Smooth muscle cell (in vitro differentiated cells): ENCODE results near the gene XYLT2. TPM values are rescaled to one million over a fixed set of nuclear protein-coding genes. Genes with fewer than 3 reads are reported as not detected.

ENCODE experiments used
- DNase-seq: peaks from one replicate; lab custom pipeline; 2025; ENCODE audit not compliant: unreplicated experiment; lab: John Stamatoyannopoulos, UW
- H2AFZ ChIP-seq: fragments of 200-600 bp; sonication (generic); 2 replicates; pipeline ENCODE4 v1.6.0; 2016; ENCODE audit warnings: antibody characterized with exemption, low read depth, mild to moderate bottlenecking
- H3F3A ChIP-seq: fragments of 200-600 bp; sonication (generic); 2 replicates; pipeline ENCODE4 v1.6.0; 2017; ENCODE audit warnings: antibody characterized with exemption, low read depth
- H3K27ac ChIP-seq: fragments of 200-600 bp; sonication (generic); 2 replicates; pipeline ENCODE4 v1.5.1; 2016; ENCODE audit warnings: low read depth, mild to moderate bottlenecking
- H3K27me3 ChIP-seq: fragments of 200-600 bp; sonication (generic); 2 replicates; pipeline ENCODE4 v1.6.1; 2016; ENCODE audit warnings: low read depth, mild to moderate bottlenecking
- H3K36me3 ChIP-seq: fragments of 200-600 bp; sonication (generic); 2 replicates; pipeline ENCODE4 v1.5.1; 2016; ENCODE audit warnings: low read depth
- H3K4me1 ChIP-seq: fragments of 200-600 bp; sonication (generic); 2 replicates; pipeline ENCODE4 v1.5.1; 2016; ENCODE audit warnings: low read depth
- H3K4me2 ChIP-seq: fragments of 200-600 bp; sonication (generic); 2 replicates; pipeline ENCODE4 v1.6.0; 2016; ENCODE audit warnings: mild to moderate bottlenecking
- H3K4me3 ChIP-seq: fragments of 200-600 bp; sonication (generic); 2 replicates; pipeline ENCODE4 v1.5.1; 2016; ENCODE audit warnings: mild to moderate bottlenecking
- H3K79me2 ChIP-seq: fragments of 200-600 bp; sonication (generic); 2 replicates; pipeline ENCODE4 v1.6.0; 2016; ENCODE audit warnings: low read depth, mild to moderate bottlenecking
- H3K9ac ChIP-seq: fragments of 200-600 bp; sonication (generic); 2 replicates; pipeline ENCODE4 v1.6.0; 2016; ENCODE audit warnings: low read depth
- H3K9me3 ChIP-seq: fragments of 200-600 bp; sonication (generic); replicated peaks from 2 replicates; pipeline ENCODE4 v1.5.1; 2016; ENCODE audit warnings: low read depth
- H4K20me1 ChIP-seq: fragments of 200-600 bp; sonication (generic); 2 replicates; pipeline ENCODE4 v1.6.0; 2016; ENCODE audit warnings: low read depth
- WGBS: methylation state at CpG from one replicate; pipeline ENCODE4 v1.1.7; 2016; ENCODE audit warnings: low lambda C conversion rate; 5-methylcytosine and 5-hydroxymethylcytosine counted together
- polyA plus RNA-seq: library from polyadenylated mRNA; unstranded; fragments of >200 nt; fragmentation: Nextera tagmentation; extraction: Ambion mirVana; gene quantifications from 2 replicates; pipeline ENCODE4 v1.2.1, GENCODE V29; 2016
- total RNA-seq: library from RNA; depleted of rRNA; stranded (reverse); fragments of >200 nt; gene quantifications from 2 replicates; pipeline ENCODE4 v1.2.3, GENCODE V29; 2014
- TF ChIP-seq, protein P1 (sequence below): fragments of 200-600 bp; sonication (generic); IDR thresholded peaks from 2 replicates; pipeline ENCODE4 v1.5.1; 2017; ENCODE audit warnings: borderline replicate concordance, mild to moderate bottlenecking, antibody characterized with exemption; ENCODE audit not compliant: insufficient read depth, poor library complexity, severe bottlenecking

Gene XYLT2
- total RNA-seq (33.2 and 34.3 TPM in 2 replicates), polyA plus RNA-seq (32.3 and 41.4 TPM in 2 replicates)

DNA sequence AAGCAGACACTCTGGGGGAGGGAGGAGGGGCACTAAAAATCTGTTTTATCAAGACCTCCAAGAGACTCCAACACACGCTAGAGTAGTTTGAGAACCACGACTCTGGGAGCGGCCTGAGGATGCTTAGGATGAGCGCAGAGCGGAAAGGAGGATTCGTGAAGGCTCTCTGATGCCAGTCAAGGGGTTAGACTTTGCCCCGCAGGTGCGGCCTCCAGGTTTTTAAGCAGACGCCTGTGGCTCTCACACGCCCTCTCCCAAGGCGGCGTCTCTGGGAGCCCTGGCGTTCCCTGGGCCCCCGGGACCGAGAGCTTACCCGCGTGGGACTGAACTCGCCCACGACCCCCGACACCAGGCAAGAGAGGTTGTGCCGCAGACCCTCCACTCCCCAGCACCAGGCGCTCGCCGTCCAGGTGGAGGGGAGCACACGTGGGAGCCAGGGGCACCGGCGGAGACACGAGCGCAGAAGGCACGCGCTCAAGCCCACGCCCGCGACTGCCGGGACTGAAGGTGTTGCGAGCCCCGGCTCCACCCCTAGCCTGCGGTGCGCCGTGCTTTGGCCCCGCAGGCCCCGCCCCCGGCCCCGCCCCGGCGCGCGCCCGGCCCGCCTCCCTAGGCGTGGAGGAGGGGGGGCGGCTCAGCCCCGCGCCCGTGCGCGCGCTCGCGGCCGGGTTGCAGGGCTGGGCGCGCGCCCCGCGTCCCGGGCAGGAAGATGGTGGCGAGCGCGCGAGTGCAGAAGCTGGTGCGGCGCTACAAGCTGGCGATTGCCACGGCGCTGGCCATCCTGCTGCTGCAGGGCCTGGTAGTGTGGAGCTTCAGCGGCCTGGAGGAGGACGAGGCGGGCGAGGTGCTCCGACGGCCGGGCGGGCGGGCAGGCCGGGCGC lies at the start of gene XYLT2:
XYLT2 (plus strand) TSS at position 695 of the 881 bp plus-strand sequence; CDS start at position 710, 15 bp downstream.
- Histone ChIP-seq H3K4me2 (peak within 1 kb of the TSS; percentile 98), H3K79me2 (peaks cover 34% of the 10 kb centered on the region), H3K4me3 (peak within 1 kb of the TSS; percentile 91), H3K4me1 (peaks cover 16% of the 10 kb centered on the region), H3F3A (no peaks in the 10 kb centered on the region), H3K27me3 (no peaks in the 10 kb centered on the region), H4K20me1 (peaks cover 31% of the 10 kb centered on the region), H3K9me3 (no peaks in the 10 kb centered on the region), H3K36me3 (no peaks in the 10 kb centered on the region), H2AFZ (no peak within 1 kb of the TSS), H3K9ac (peak within 1 kb of the TSS; percentile 79), H3K27ac (no peak within 1 kb of the TSS)
- TF ChIP-seq, protein P1, sequence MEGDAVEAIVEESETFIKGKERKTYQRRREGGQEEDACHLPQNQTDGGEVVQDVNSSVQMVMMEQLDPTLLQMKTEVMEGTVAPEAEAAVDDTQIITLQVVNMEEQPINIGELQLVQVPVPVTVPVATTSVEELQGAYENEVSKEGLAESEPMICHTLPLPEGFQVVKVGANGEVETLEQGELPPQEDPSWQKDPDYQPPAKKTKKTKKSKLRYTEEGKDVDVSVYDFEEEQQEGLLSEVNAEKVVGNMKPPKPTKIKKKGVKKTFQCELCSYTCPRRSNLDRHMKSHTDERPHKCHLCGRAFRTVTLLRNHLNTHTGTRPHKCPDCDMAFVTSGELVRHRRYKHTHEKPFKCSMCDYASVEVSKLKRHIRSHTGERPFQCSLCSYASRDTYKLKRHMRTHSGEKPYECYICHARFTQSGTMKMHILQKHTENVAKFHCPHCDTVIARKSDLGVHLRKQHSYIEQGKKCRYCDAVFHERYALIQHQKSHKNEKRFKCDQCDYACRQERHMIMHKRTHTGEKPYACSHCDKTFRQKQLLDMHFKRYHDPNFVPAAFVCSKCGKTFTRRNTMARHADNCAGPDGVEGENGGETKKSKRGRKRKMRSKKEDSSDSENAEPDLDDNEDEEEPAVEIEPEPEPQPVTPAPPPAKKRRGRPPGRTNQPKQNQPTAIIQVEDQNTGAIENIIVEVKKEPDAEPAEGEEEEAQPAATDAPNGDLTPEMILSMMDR: no peak
- no peak for DNase-seq
- WGBS: 8% methylated on average over 40 of the region's 87 CpGs

DNA sequence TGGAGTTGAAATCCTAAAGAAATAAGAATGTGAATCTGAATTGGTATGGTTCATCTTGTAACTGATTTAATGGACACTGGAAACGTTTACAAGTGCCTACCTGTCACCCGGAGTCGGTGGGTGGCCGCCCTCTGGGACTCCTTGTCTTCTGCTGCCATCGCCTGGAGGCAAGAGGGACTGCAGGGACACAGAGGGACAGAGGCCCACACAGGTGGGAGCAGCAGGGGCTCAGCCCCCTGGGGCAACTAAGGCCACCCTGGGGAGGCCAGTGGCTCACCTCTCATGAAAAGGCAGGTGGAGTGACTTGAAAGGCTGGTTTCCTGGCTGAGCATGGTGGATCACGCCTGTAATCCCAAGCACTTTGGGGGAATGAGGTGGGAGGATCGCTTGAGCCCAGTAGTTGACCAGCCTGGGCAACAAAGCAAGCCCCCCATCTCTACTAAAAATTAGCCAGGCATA lies 48.5 kb upstream of the XYLT2 start:
- 19% methylated on average over 7 of the region's 7 CpGs for WGBS
- DNase-seq: peak; percentile 21
- no peaks in the 10 kb centered on the region for H3K9me3 ChIP-seq
- no peak overlapping the region for H2AFZ ChIP-seq
- H3K4me1 ChIP-seq: no peaks in the 10 kb centered on the region
- H4K20me1 ChIP-seq: no peaks in the 10 kb centered on the region
- H3K9ac ChIP-seq: no peak overlapping the region
- no peaks in the 10 kb centered on the region for H3K36me3 ChIP-seq
- no peaks in the 10 kb centered on the region for H3K79me2 ChIP-seq
- H3K4me2 ChIP-seq: no peak overlapping the region
- H3F3A ChIP-seq: no peaks in the 10 kb centered on the region
- H3K4me3 ChIP-seq: no peak overlapping the region
- H3K27me3 ChIP-seq: no peaks in the 10 kb centered on the region
- H3K27ac ChIP-seq: no peak overlapping the region
- TF ChIP-seq, protein P1: peak; percentile 99

DNA sequence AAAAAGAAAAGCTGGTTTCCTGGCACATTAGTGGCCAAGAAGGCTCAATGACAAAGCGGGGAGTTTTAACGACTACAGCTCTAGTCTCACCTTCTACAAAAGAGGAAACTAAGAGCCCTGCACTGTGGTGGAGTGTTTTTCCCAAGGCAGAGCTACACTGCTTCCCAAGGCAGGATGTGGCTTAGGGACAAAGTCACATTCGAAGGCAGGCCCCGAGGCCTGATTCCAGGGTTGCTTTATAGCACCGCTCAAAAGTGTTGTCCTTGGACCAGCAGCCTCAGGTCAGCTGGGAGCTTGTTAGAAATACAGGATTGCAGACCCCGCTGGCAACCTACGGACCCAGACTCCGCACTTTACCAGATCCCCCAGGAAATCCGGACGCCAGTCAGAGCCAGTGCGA lies 47.9 kb upstream of the XYLT2 start:
- no peak overlapping the region for H2AFZ ChIP-seq
- no peaks in the 10 kb centered on the region for H3F3A ChIP-seq
- no peaks in the 10 kb centered on the region for H3K79me2 ChIP-seq
- H3K36me3 ChIP-seq: no peaks in the 10 kb centered on the region
- H3K27ac ChIP-seq: no peak overlapping the region
- DNase-seq: no peak
- TF ChIP-seq, protein P1: no peak
- no peaks in the 10 kb centered on the region for H3K27me3 ChIP-seq
- H3K9me3 ChIP-seq: no peaks in the 10 kb centered on the region
- WGBS: 79% methylated on average over 11 of the region's 11 CpGs
- H3K4me1 ChIP-seq: no peaks in the 10 kb centered on the region
- H4K20me1 ChIP-seq: no peaks in the 10 kb centered on the region
- no peak overlapping the region for H3K4me3 ChIP-seq
- no peak overlapping the region for H3K9ac ChIP-seq
- no peak overlapping the region for H3K4me2 ChIP-seq
